GM12878 (cell line): ENCODE measurements around the gene BICRAL. TPM values are rescaled to one million over a fixed set of nuclear protein-coding genes. Genes with fewer than 3 reads are reported as not detected.

Experiments
- ATAC-seq: fragments of 200-7000 bp; cut with Tn5 transposase; 3 replicates; pipeline ENCODE4 v1.9.1; 2020; ENCODE audit warnings: mild to moderate bottlenecking, moderate library complexity
- BruUV-seq: library from RNA; stranded (reverse); fragments of 400-500 nt; replicated peaks from 2 replicates; lab custom pipeline; 2021; lab: Mats Ljungman, UMichigan
- CTCF ChIA-PET: fragments of 300-600 bp; sonication (Branson Sonifier 250); formaldehyde crosslinking; extraction: SDS; loops from one replicate; lab custom pipeline; 2021; ENCODE audit warnings: inconsistent platforms; lab: Yijun Ruan, JAX
- POLR2A ChIA-PET: fragments of 350-600 bp; formaldehyde crosslinking; extraction: SDS; loops from one replicate; lab custom pipeline; 2021; ENCODE audit warnings: inconsistent platforms; lab: Charles Lee
- RAD21 ChIA-PET: fragments of 300-600 bp; sonication (Branson Sonifier 250); formaldehyde crosslinking; loops from one replicate; lab custom pipeline; 2023; ENCODE audit warnings: antibody characterized with exemption; ENCODE audit not compliant: unreplicated experiment; lab: Charles Lee
- SMC1A ChIA-PET: fragments of 300-600 bp; sonication (Branson Sonifier 250); formaldehyde crosslinking; loops from one replicate; lab custom pipeline; 2023; ENCODE audit not compliant: unreplicated experiment, uncharacterized antibody; lab: Charles Lee
- DNase-seq: peaks from one replicate; pipeline ENCODE4 v3.0.0-alpha.2; 2011; ENCODE audit warnings: low read depth, low spot score
- FAIRE-seq: peaks from 3 replicates; lab custom pipeline; 2011; peaks lifted over from hg19 to GRCh38; lab: Jason Lieb, UNC
- H2AFZ ChIP-seq: 2 replicates; pipeline ENCODE4 v1.6.0; 2011; ENCODE audit warnings: low read depth, low read length, control low read depth; ENCODE audit not compliant: control insufficient read depth
- H3K27ac ChIP-seq: 2 replicates; pipeline ENCODE4 v1.5.1; 2011; ENCODE audit warnings: control low read depth; ENCODE audit not compliant: control insufficient read depth, insufficient read depth
- H3K27me3 ChIP-seq, 2 experiments: replicated peaks in 1 of 2; 2 replicates each; pipeline versions ENCODE4 v1.6.0 to v1.6.1; 2011; ENCODE audit warnings: low read length in 1 of 2; ENCODE audit not compliant: control insufficient read depth in 2 of 2, insufficient read depth in 2 of 2
- H3K36me3 ChIP-seq, 2 experiments: 2 replicates each; pipeline ENCODE4 v1.5.1; 2011; ENCODE audit warnings: low read length in 1 of 2; ENCODE audit not compliant: control insufficient read depth in 2 of 2, insufficient read depth in 2 of 2
- H3K4me1 ChIP-seq: 2 replicates; pipeline ENCODE4 v1.6.1; 2011; ENCODE audit warnings: mild to moderate bottlenecking, low read length, moderate library complexity, mixed read lengths; ENCODE audit not compliant: control insufficient read depth, insufficient read depth
- H3K4me2 ChIP-seq: 2 replicates; pipeline ENCODE4 v1.6.0; 2011; ENCODE audit warnings: control low read depth; ENCODE audit not compliant: control insufficient read depth, insufficient read depth
- H3K4me3 ChIP-seq: fragments of 200-600 bp; sonication (generic); 2 replicates; pipeline ENCODE4 v1.5.1; 2016
- H3K79me2 ChIP-seq: 2 replicates; pipeline ENCODE4 v1.6.0; 2011; ENCODE audit warnings: low read length; ENCODE audit not compliant: control insufficient read depth, insufficient read depth
- H3K9ac ChIP-seq: 2 replicates; pipeline ENCODE4 v1.8.0; 2011; ENCODE audit warnings: low read length, control low read depth, mixed read lengths; ENCODE audit not compliant: control insufficient read depth, insufficient read depth
- H3K9me3 ChIP-seq: replicated peaks from 3 replicates; pipeline ENCODE4 v1.5.1; 2011; ENCODE audit warnings: mild to moderate bottlenecking, low read length; ENCODE audit not compliant: control insufficient read depth, insufficient read depth
- H4K20me1 ChIP-seq: 2 replicates; pipeline ENCODE4 v1.6.0; 2011; ENCODE audit not compliant: control insufficient read depth, insufficient read depth
- CBFB ChIP-seq: IDR thresholded peaks from 2 replicates; pipeline ENCODE4 v1.6.1; 2016; ENCODE audit warnings: antibody characterized with exemption, low read depth
- CEBPZ ChIP-seq: fragments of 150-350 bp; IDR thresholded peaks from 2 replicates; pipeline ENCODE4 v1.6.1; 2016; ENCODE audit warnings: low read depth, low read length
- MXI1 ChIP-seq: fragments of 150-350 bp; IDR thresholded peaks from 2 replicates; pipeline ENCODE4 v1.6.1; 2011; ENCODE audit warnings: low read depth, mild to moderate bottlenecking, inconsistent platforms, low read length, improper control_type of control experiment
- NFYB ChIP-seq: IDR thresholded peaks from 2 replicates; pipeline ENCODE4 v1.6.1; 2011; ENCODE audit warnings: low read depth, mild to moderate bottlenecking, low read length, improper control_type of control experiment, moderate library complexity; ENCODE audit not compliant: insufficient read depth
- RFX5 ChIP-seq: IDR thresholded peaks from 2 replicates; pipeline ENCODE4 v1.6.1; 2011; ENCODE audit warnings: low read depth, low read length, improper control_type of control experiment
- SMAD1 ChIP-seq: fragments of 450-650 bp; IDR thresholded peaks from 2 replicates; pipeline ENCODE4 v1.6.1; 2018; ENCODE audit warnings: mild to moderate bottlenecking, low read depth; ENCODE audit not compliant: partially characterized antibody
- SP1 ChIP-seq: IDR thresholded peaks from one replicate; pipeline ENCODE4 v1.6.1; 2011; ENCODE audit warnings: low read depth, low read length
- SUPT20H ChIP-seq: IDR thresholded peaks from 2 replicates; pipeline ENCODE4 v1.6.1; 2011; ENCODE audit warnings: low read depth, mild to moderate bottlenecking, low read length, moderate library complexity, borderline replicate concordance; ENCODE audit not compliant: control insufficient read depth
- WGBS: methylation state at CpG from one replicate; pipeline ENCODE4 v1.1.6; 2016; ENCODE audit warnings: low lambda C conversion rate; ENCODE audit not compliant: insufficient replicate concordance, insufficient coverage; ENCODE audit errors: missing lambda C conversion rate; 5-methylcytosine and 5-hydroxymethylcytosine counted together
- in situ Hi-C: fragments of 300-500 bp; cut with MboI; formaldehyde crosslinking; loops from 9 replicates; pipeline ENCODE4 v1.14.3; 2018; ENCODE audit warnings: mixed read lengths
- intact Hi-C: fragments of 100-400 bp; cut with micrococcal nuclease; formaldehyde crosslinking; loops from one replicate; pipeline ENCODE4 v1.14.2; 2022; ENCODE audit not compliant: unreplicated experiment
- polyA plus RNA-seq, 11 experiments: library from polyadenylated mRNA; depleted of rRNA in 4 of 11; unstranded in 6 of 11; stranded (reverse) in 5 of 11; fragments of >200 nt; fragmentation: Nextera tagmentation in 4 of 11; fragmentation: Illumina TruSeq in 1 of 11; extraction: Ambion mirVana in 4 of 11; extraction: Trizol in 1 of 11; gene quantifications; 1 replicate in 1 of 11; 2 replicates in 10 of 11; pipeline versions ENCODE4 v1.2.1 to v1.2.3, GENCODE V29; 2011 to 2016; ENCODE audit warnings: inconsistent platforms in 2 of 11, missing spikeins in 2 of 11, low read depth in 1 of 11
- total RNA-seq, 4 experiments: library from RNA; depleted of rRNA in 3 of 4; stranded (reverse); fragments of >200 nt in 3 of 4; fragmentation: Illumina TruSeq in 1 of 4; extraction: Trizol in 1 of 4; gene quantifications; 2 replicates each; pipeline versions ENCODE4 v1.2.1 to v1.2.3, GENCODE V29; 2013 to 2021

BICRAL gene
- total and polyA plus RNA-seq, 10 of the 15 experiments (the other 5 are each of a cell fraction or from before 2014, with no cell fraction given): 1.9 to 16.6 (median 8.5) TPM

GRCh38 chr6:42754759-42755158 lies 27.1 kb upstream of the BICRAL start:
- intact Hi-C loops (no loop called here), in situ Hi-C loops (no loop called here)
- Histone ChIP-seq H3K9ac (no peak overlapping the region), H3K27me3 (no peaks in the 10 kb centered on the region), H3K79me2 (peaks cover 4% of the 10 kb centered on the region), H3K27ac (no peak overlapping the region), H2AFZ (no peak overlapping the region), H3K4me2 (no peak overlapping the region), H3K4me3 (no peak overlapping the region), H3K9me3 (no peaks in the 10 kb centered on the region), H3K4me1 (no peaks in the 10 kb centered on the region), H3K36me3 (no peaks in the 10 kb centered on the region; a peak in 1 of 4 replicates), H4K20me1 (no peaks in the 10 kb centered on the region)
- WGBS: 90% methylated on average over 5 of the region's 5 CpGs
- CTCF ChIA-PET: interaction anchor here (1.2 kb wide), 1 partner anchor 15 kb away, joined by 3 read pairs; no protein-coding TSS in a partner anchor
- RAD21 ChIA-PET: no interaction called here
- POLR2A ChIA-PET: interaction anchor here (1.0 kb wide), 1 partner anchor 15 kb away, joined by 6 read pairs; no protein-coding TSS in a partner anchor
- DNase-seq (no peak), ATAC-seq (no peak), FAIRE-seq (no peak)
- SMC1A ChIA-PET: no interaction called here
- BruUV-seq: no TSS peak
- TF ChIP-seq SMAD1: no peak
- no peak for TF ChIP-seq NFYB
- no peak for TF ChIP-seq SP1
- TF ChIP-seq MXI1: no peak
- no peak for TF ChIP-seq SUPT20H

GRCh38 chr6:42756722-42757121 lies 25.1 kb upstream of the BICRAL start:
- no TSS peak for BruUV-seq
- CTCF ChIA-PET: no interaction called here
- intact Hi-C loops: no loop called here

More at GRCh38 chr6:42756722-42757121, 25.1 kb upstream of the BICRAL start:
- Histone ChIP-seq H3K79me2 (no peaks in the 10 kb centered on the region), H2AFZ (no peak overlapping the region), H3K36me3 (no peaks in the 10 kb centered on the region; a peak in 1 of 4 replicates), H3K9ac (no peak overlapping the region), H3K27ac (no peak overlapping the region), H4K20me1 (no peaks in the 10 kb centered on the region), H3K27me3 (no peaks in the 10 kb centered on the region), H3K4me3 (no peak overlapping the region), H3K4me1 (no peaks in the 10 kb centered on the region), H3K4me2 (no peak overlapping the region), H3K9me3 (no peaks in the 10 kb centered on the region)
- no peak for DNase-seq
- ChIA-PET POLR2A (no interaction called here), SMC1A (interaction anchor here (1.1 kb wide), 1 partner anchor 10 kb away, joined by 3 read pairs; no protein-coding TSS in a partner anchor), RAD21 (no interaction called here)
- FAIRE-seq: no peak
- ATAC-seq: no peak
- TF ChIP-seq CEBPZ (no peak), CBFB (no peak), RFX5 (no peak)
- in situ Hi-C loops: no loop called here
- WGBS: no CpG with 5 or more reads among the region's 7 CpGs
